IMR-90 (cell line): Measurements from ENCODE around the gene PATJ. TPM values are rescaled to one million over a fixed set of nuclear protein-coding genes. Genes with fewer than 3 reads are reported as not detected.
"Not testable (repeated sequence)": the region's sequence is repeated elsewhere in the genome, so short reads cannot be mapped to it uniquely, and the experiment has no call there.

ENCODE experiments used
- ATAC-seq: fragments of 200-7000 bp; cut with Tn5 transposase; 2 replicates; pipeline ENCODE4 v1.9.1; 2020; ENCODE audit warnings: low read depth, mild to moderate bottlenecking, moderate library complexity
- BruUV-seq: library from RNA; stranded (reverse); fragments of 400-500 nt; replicated peaks from 2 replicates; lab custom pipeline; 2021; lab: Mats Ljungman, UMichigan
- CTCF ChIA-PET: fragments of 300-600 bp; formaldehyde crosslinking; extraction: SDS; loops from one replicate; lab custom pipeline; 2021; ENCODE audit warnings: antibody characterized with exemption; lab: Yijun Ruan, JAX
- POLR2A ChIA-PET: fragments of 300-600 bp; sonication (Branson Sonifier 250); formaldehyde crosslinking; loops from one replicate; lab custom pipeline; 2022; ENCODE audit warnings: antibody characterized with exemption; ENCODE audit not compliant: unreplicated experiment; lab: Charles Lee
- DNase-seq: peaks from one replicate; pipeline ENCODE4 v3.0.0; 2013
- H2AFZ ChIP-seq: replicated peaks from 2 replicates; pipeline ENCODE3; 2013; ENCODE audit warnings: low read length, mild to moderate bottlenecking; ENCODE audit not compliant: poor library complexity
- H2AK5ac ChIP-seq: 2 replicates; pipeline ENCODE4 v1.6.1; 2013; ENCODE audit warnings: low read depth, low read length, inconsistent platforms
- H2AK9ac ChIP-seq: replicated peaks from 2 replicates; pipeline ENCODE3; 2013; ENCODE audit warnings: mild to moderate bottlenecking, low read depth, low read length, moderate library complexity; ENCODE audit not compliant: poor library complexity
- H2BK120ac ChIP-seq: 2 replicates; pipeline ENCODE4 v1.6.1; 2013; ENCODE audit warnings: low read depth, low read length, inconsistent platforms
- H2BK15ac ChIP-seq: 3 replicates; pipeline ENCODE4 v1.6.1; 2013; ENCODE audit warnings: low read depth, low read length, inconsistent platforms
- H2BK20ac ChIP-seq: 2 replicates; pipeline ENCODE4 v1.6.1; 2013; ENCODE audit warnings: low read depth, mild to moderate bottlenecking, inconsistent platforms, low read length, moderate library complexity
- H2BK5ac ChIP-seq: 2 replicates; pipeline ENCODE4 v1.6.1; 2013; ENCODE audit warnings: mild to moderate bottlenecking, low read depth, low read length, inconsistent platforms; ENCODE audit not compliant: poor library complexity, severe bottlenecking
- H3K14ac ChIP-seq: replicated peaks from 2 replicates; pipeline ENCODE4 v1.6.1; 2013; ENCODE audit warnings: low read depth, low read length, inconsistent platforms
- H3K18ac ChIP-seq: 2 replicates; pipeline ENCODE4 v1.6.1; 2013; ENCODE audit warnings: low read depth, low read length, control low read depth
- H3K23ac ChIP-seq: 2 replicates; pipeline ENCODE4 v1.6.1; 2013; ENCODE audit warnings: low read depth, low read length, inconsistent platforms
- H3K27ac ChIP-seq: 2 replicates; pipeline ENCODE4 v1.5.1; 2013; ENCODE audit warnings: mild to moderate bottlenecking, control low read depth, low read length; ENCODE audit not compliant: insufficient read depth
- H3K27me3 ChIP-seq: 2 replicates; pipeline ENCODE4 v1.6.1; 2013; ENCODE audit warnings: low read length; ENCODE audit not compliant: control insufficient read depth, insufficient read depth
- H3K36me3 ChIP-seq: 2 replicates; pipeline ENCODE4 v1.6.1; 2013; ENCODE audit warnings: low read length, mixed read lengths; ENCODE audit not compliant: control insufficient read depth, insufficient read depth
- H3K4ac ChIP-seq: 2 replicates; pipeline ENCODE4 v1.6.1; 2013; ENCODE audit warnings: low read depth, low read length, inconsistent platforms
- H3K4me1 ChIP-seq: 2 replicates; pipeline ENCODE4 v1.6.1; 2013; ENCODE audit warnings: low read length, mixed read lengths; ENCODE audit not compliant: control insufficient read depth, insufficient read depth
- H3K4me2 ChIP-seq: 2 replicates; pipeline ENCODE4 v1.6.1; 2013; ENCODE audit warnings: low read depth, mild to moderate bottlenecking, control low read depth, low read length, moderate library complexity
- H3K4me3 ChIP-seq: 2 replicates; pipeline ENCODE4 v1.5.1; 2013; ENCODE audit warnings: low read depth, mild to moderate bottlenecking, control low read depth, low read length, moderate library complexity; ENCODE audit not compliant: insufficient read depth
- H3K56ac ChIP-seq: 2 replicates; pipeline ENCODE4 v1.6.1; 2013; ENCODE audit warnings: low read length, inconsistent platforms; ENCODE audit not compliant: insufficient read depth; ENCODE audit errors: extremely low read depth
- H3K79me1 ChIP-seq, 2 experiments: 2 replicates each; pipeline ENCODE4 v1.6.1; 2013; ENCODE audit warnings: low read length in 2 of 2, inconsistent platforms in 1 of 2, low read depth in 1 of 2
- H3K9ac ChIP-seq: 2 replicates; pipeline ENCODE4 v1.6.1; 2013; ENCODE audit warnings: low read depth, low read length, control low read depth
- H3K9me1 ChIP-seq: 2 replicates; pipeline ENCODE4 v1.6.1; 2013; ENCODE audit warnings: low read length, inconsistent platforms; ENCODE audit not compliant: insufficient read depth
- H3K9me3 ChIP-seq: 2 replicates; pipeline ENCODE4 v1.6.1; 2013; ENCODE audit warnings: low read length; ENCODE audit not compliant: control insufficient read depth, insufficient read depth
- H4K20me1 ChIP-seq: 2 replicates; pipeline ENCODE4 v1.6.1; 2013; ENCODE audit warnings: low read length, inconsistent platforms; ENCODE audit not compliant: insufficient read depth
- H4K5ac ChIP-seq: 2 replicates; pipeline ENCODE4 v1.6.1; 2013; ENCODE audit warnings: mild to moderate bottlenecking, low read depth, low read length, control low read depth
- H4K8ac ChIP-seq, 2 experiments: 2 replicates each; pipeline ENCODE4 v1.6.1; 2013; ENCODE audit warnings: low read depth in 2 of 2, low read length in 2 of 2, control low read depth in 1 of 2, inconsistent platforms in 1 of 2
- H4K91ac ChIP-seq: 2 replicates; pipeline ENCODE4 v1.6.1; 2013; ENCODE audit warnings: low read depth, low read length, inconsistent platforms; ENCODE audit not compliant: insufficient read depth
- BHLHE40 ChIP-seq: fragments of 150-350 bp; IDR thresholded peaks from 2 replicates; pipeline ENCODE4 v1.6.1; 2016; ENCODE audit warnings: mild to moderate bottlenecking, low read depth, low read length
- CEBPB ChIP-seq: IDR thresholded peaks from 2 replicates; pipeline ENCODE4 v1.6.1; 2012; ENCODE audit warnings: low read depth, low read length, improper control_type of control experiment
- MAFK ChIP-seq: IDR thresholded peaks from 2 replicates; pipeline ENCODE4 v1.6.1; 2012; ENCODE audit warnings: low read depth, low read length, improper control_type of control experiment
- POLR2A ChIP-seq: IDR thresholded peaks from 2 replicates; pipeline ENCODE4 v1.6.1; 2012; ENCODE audit warnings: mild to moderate bottlenecking, low read depth, low read length
- SMC3 ChIP-seq: fragments of 150-350 bp; IDR thresholded peaks from 2 replicates; pipeline ENCODE4 v1.6.1; 2016; ENCODE audit warnings: low read depth, mild to moderate bottlenecking, antibody characterized with exemption, low read length, moderate library complexity
- WGBS, 2 experiments: methylation state at CpG; one replicate each; pipeline versions ENCODE4 v1.1.5 to v1.1.7; 2013; ENCODE audit warnings: missing lambda C conversion rate in 2 of 2; ENCODE audit not compliant: insufficient read length in 1 of 2; ENCODE audit errors: extremely low coverage in 2 of 2; 5-methylcytosine and 5-hydroxymethylcytosine counted together
- dilution Hi-C: fragments of 300-500 bp; cut with HindIII; formaldehyde crosslinking; loops from one replicate; pipeline ENCODE4 v1.14.3; 2018; ENCODE audit warnings: low sequenced_read_pairs; ENCODE audit not compliant: unreplicated experiment
- in situ Hi-C: fragments of 300-500 bp; cut with MboI; formaldehyde crosslinking; loops from 3 replicates; pipeline ENCODE4 v1.14.3; 2019; ENCODE audit warnings: low sequenced_read_pairs, inconsistent platforms, mixed read lengths
- intact Hi-C: fragments of 100-400 bp; cut with micrococcal nuclease; formaldehyde crosslinking; loops from 2 replicates; pipeline ENCODE4 v1.10.0; 2022
- polyA plus RNA-seq, 3 experiments: library from polyadenylated mRNA; depleted of rRNA; stranded (reverse); fragments of >200 nt; gene quantifications; 2 replicates each; pipeline ENCODE4 v1.2.3, GENCODE V29; 2012; ENCODE audit warnings: low replicate concordance in 1 of 3
- total RNA-seq: library from RNA; depleted of rRNA; stranded (reverse); fragments of >200 nt; gene quantifications from 2 replicates; pipeline ENCODE4 v1.2.3, GENCODE V29; 2012

The PATJ gene
- total and polyA plus RNA-seq, 2 of the 4 experiments (the other 2 are of a cell fraction) = 2.0 to 3.4 TPM

- no peaks in the 10 kb centered on the region for H3K9me3 ChIP-seq
- BruUV-seq = no TSS peak
- H3K4ac ChIP-seq = no peak overlapping the region
- H4K5ac ChIP-seq = no peak overlapping the region
- H2AFZ ChIP-seq = no peak overlapping the region
- dilution Hi-C loops = no loop called here
- intact Hi-C loops = no loop called here
- H3K79me1 ChIP-seq = no peaks in the 10 kb centered on the region
- H3K4me2 ChIP-seq = no peak overlapping the region
- H3K9me1 ChIP-seq = peaks cover 3% of the 10 kb centered on the region; the same call in 1 of the 2 replicates
- ChIA-PET CTCF (no interaction called here), POLR2A (no interaction called here)
- no peak overlapping the region for H2AK9ac ChIP-seq
- H3K14ac ChIP-seq = no peak overlapping the region
- TF ChIP-seq BHLHE40 (no peak), MAFK (no peak), CEBPB (no peak), SMC3 (no peak), POLR2A (no peak)
- no peak for ATAC-seq
- no peak overlapping the region for H3K56ac ChIP-seq
- H3K36me3 ChIP-seq = no peaks in the 10 kb centered on the region
- H4K20me1 ChIP-seq = no peaks in the 10 kb centered on the region
- H3K27me3 ChIP-seq = no peaks in the 10 kb centered on the region
- no peak overlapping the region for H2BK120ac ChIP-seq
- no peak overlapping the region for H3K23ac ChIP-seq
- H3K18ac ChIP-seq = no peak overlapping the region
- no peak overlapping the region for H4K8ac ChIP-seq
- no peak overlapping the region for H2BK20ac ChIP-seq
- no peak overlapping the region for H3K27ac ChIP-seq
- no peak overlapping the region for H2AK5ac ChIP-seq
- no peak overlapping the region for H3K9ac ChIP-seq
- H2BK5ac ChIP-seq = no peak overlapping the region
- H3K4me3 ChIP-seq = no peak overlapping the region
- WGBS, 2 experiments = no CpG with 5 or more reads among the region's 1 CpG
- no peaks in the 10 kb centered on the region for H3K4me1 ChIP-seq
- in situ Hi-C loops = no loop called here
- no peak overlapping the region for H4K91ac ChIP-seq
- DNase-seq = no peak
- no peak overlapping the region for H2BK15ac ChIP-seq
Measured at GRCh38 chr1:61888808-61889207, 146.5 kb downstream of the PATJ start.

GRCh38 chr1:61890435-61890834 is 148.2 kb downstream of the PATJ start:
- H4K5ac ChIP-seq, H4K91ac ChIP-seq, H2AK9ac ChIP-seq, H3K14ac ChIP-seq, H3K9me3 ChIP-seq, H3K56ac ChIP-seq, H2BK5ac ChIP-seq, H4K8ac ChIP-seq, H3K27ac ChIP-seq, H2AK5ac ChIP-seq, H3K9ac ChIP-seq, intact Hi-C loops, H3K27me3 ChIP-seq, H3K9me1 ChIP-seq, H3K36me3 ChIP-seq, H3K4me1 ChIP-seq, H2BK20ac ChIP-seq, H2AFZ ChIP-seq, H3K4me2 ChIP-seq, H3K79me1 ChIP-seq, H2BK15ac ChIP-seq, H3K18ac ChIP-seq, BruUV-seq, CTCF ChIA-PET, H3K4ac ChIP-seq, DNase-seq, dilution Hi-C loops, in situ Hi-C loops, H2BK120ac ChIP-seq, ATAC-seq, POLR2A ChIA-PET, H3K4me3 ChIP-seq, H4K20me1 ChIP-seq, H3K23ac ChIP-seq: not testable (repeated sequence)
